IMR-90 (cell line): ENCODE measurements around the gene ARTN. TPM values are rescaled to one million over a fixed set of nuclear protein-coding genes. Genes with fewer than 3 reads are reported as not detected.

ENCODE experiments used
- ATAC-seq: fragments of 200-7000 bp; cut with Tn5 transposase; 2 replicates; pipeline ENCODE4 v1.9.1; 2020; ENCODE audit warnings: low read depth, mild to moderate bottlenecking, moderate library complexity
- BruUV-seq: library from RNA; stranded (reverse); fragments of 400-500 nt; replicated peaks from 2 replicates; lab custom pipeline; 2021; lab: Mats Ljungman, UMichigan
- CTCF ChIA-PET: fragments of 300-600 bp; formaldehyde crosslinking; extraction: SDS; loops from one replicate; lab custom pipeline; 2021; ENCODE audit warnings: antibody characterized with exemption; lab: Yijun Ruan, JAX
- POLR2A ChIA-PET: fragments of 300-600 bp; sonication (Branson Sonifier 250); formaldehyde crosslinking; loops from one replicate; lab custom pipeline; 2022; ENCODE audit warnings: antibody characterized with exemption; ENCODE audit not compliant: unreplicated experiment; lab: Charles Lee
- DNase-seq: peaks from one replicate; pipeline ENCODE4 v3.0.0; 2013
- H2AFZ ChIP-seq: replicated peaks from 2 replicates; pipeline ENCODE3; 2013; ENCODE audit warnings: low read length, mild to moderate bottlenecking; ENCODE audit not compliant: poor library complexity
- H2AK5ac ChIP-seq: 2 replicates; pipeline ENCODE4 v1.6.1; 2013; ENCODE audit warnings: low read depth, low read length, inconsistent platforms
- H2AK9ac ChIP-seq: replicated peaks from 2 replicates; pipeline ENCODE3; 2013; ENCODE audit warnings: mild to moderate bottlenecking, low read depth, low read length, moderate library complexity; ENCODE audit not compliant: poor library complexity
- H2BK120ac ChIP-seq: 2 replicates; pipeline ENCODE4 v1.6.1; 2013; ENCODE audit warnings: low read depth, low read length, inconsistent platforms
- H2BK15ac ChIP-seq: 3 replicates; pipeline ENCODE4 v1.6.1; 2013; ENCODE audit warnings: low read depth, low read length, inconsistent platforms
- H2BK20ac ChIP-seq: 2 replicates; pipeline ENCODE4 v1.6.1; 2013; ENCODE audit warnings: low read depth, mild to moderate bottlenecking, inconsistent platforms, low read length, moderate library complexity
- H2BK5ac ChIP-seq: 2 replicates; pipeline ENCODE4 v1.6.1; 2013; ENCODE audit warnings: mild to moderate bottlenecking, low read depth, low read length, inconsistent platforms; ENCODE audit not compliant: poor library complexity, severe bottlenecking
- H3K14ac ChIP-seq: replicated peaks from 2 replicates; pipeline ENCODE4 v1.6.1; 2013; ENCODE audit warnings: low read depth, low read length, inconsistent platforms
- H3K18ac ChIP-seq: 2 replicates; pipeline ENCODE4 v1.6.1; 2013; ENCODE audit warnings: low read depth, low read length, control low read depth
- H3K23ac ChIP-seq: 2 replicates; pipeline ENCODE4 v1.6.1; 2013; ENCODE audit warnings: low read depth, low read length, inconsistent platforms
- H3K27ac ChIP-seq: 2 replicates; pipeline ENCODE4 v1.5.1; 2013; ENCODE audit warnings: mild to moderate bottlenecking, control low read depth, low read length; ENCODE audit not compliant: insufficient read depth
- H3K27me3 ChIP-seq: 2 replicates; pipeline ENCODE4 v1.6.1; 2013; ENCODE audit warnings: low read length; ENCODE audit not compliant: control insufficient read depth, insufficient read depth
- H3K36me3 ChIP-seq: 2 replicates; pipeline ENCODE4 v1.6.1; 2013; ENCODE audit warnings: low read length, mixed read lengths; ENCODE audit not compliant: control insufficient read depth, insufficient read depth
- H3K4ac ChIP-seq: 2 replicates; pipeline ENCODE4 v1.6.1; 2013; ENCODE audit warnings: low read depth, low read length, inconsistent platforms
- H3K4me1 ChIP-seq: 2 replicates; pipeline ENCODE4 v1.6.1; 2013; ENCODE audit warnings: low read length, mixed read lengths; ENCODE audit not compliant: control insufficient read depth, insufficient read depth
- H3K4me2 ChIP-seq: 2 replicates; pipeline ENCODE4 v1.6.1; 2013; ENCODE audit warnings: low read depth, mild to moderate bottlenecking, control low read depth, low read length, moderate library complexity
- H3K4me3 ChIP-seq: 2 replicates; pipeline ENCODE4 v1.5.1; 2013; ENCODE audit warnings: low read depth, mild to moderate bottlenecking, control low read depth, low read length, moderate library complexity; ENCODE audit not compliant: insufficient read depth
- H3K56ac ChIP-seq: 2 replicates; pipeline ENCODE4 v1.6.1; 2013; ENCODE audit warnings: low read length, inconsistent platforms; ENCODE audit not compliant: insufficient read depth; ENCODE audit errors: extremely low read depth
- H3K79me1 ChIP-seq, 2 experiments: 2 replicates each; pipeline ENCODE4 v1.6.1; 2013; ENCODE audit warnings: low read length in 2 of 2, inconsistent platforms in 1 of 2, low read depth in 1 of 2
- H3K9ac ChIP-seq: 2 replicates; pipeline ENCODE4 v1.6.1; 2013; ENCODE audit warnings: low read depth, low read length, control low read depth
- H3K9me1 ChIP-seq: 2 replicates; pipeline ENCODE4 v1.6.1; 2013; ENCODE audit warnings: low read length, inconsistent platforms; ENCODE audit not compliant: insufficient read depth
- H3K9me3 ChIP-seq: 2 replicates; pipeline ENCODE4 v1.6.1; 2013; ENCODE audit warnings: low read length; ENCODE audit not compliant: control insufficient read depth, insufficient read depth
- H4K20me1 ChIP-seq: 2 replicates; pipeline ENCODE4 v1.6.1; 2013; ENCODE audit warnings: low read length, inconsistent platforms; ENCODE audit not compliant: insufficient read depth
- H4K5ac ChIP-seq: 2 replicates; pipeline ENCODE4 v1.6.1; 2013; ENCODE audit warnings: mild to moderate bottlenecking, low read depth, low read length, control low read depth
- H4K8ac ChIP-seq, 2 experiments: 2 replicates each; pipeline ENCODE4 v1.6.1; 2013; ENCODE audit warnings: low read depth in 2 of 2, low read length in 2 of 2, control low read depth in 1 of 2, inconsistent platforms in 1 of 2
- H4K91ac ChIP-seq: 2 replicates; pipeline ENCODE4 v1.6.1; 2013; ENCODE audit warnings: low read depth, low read length, inconsistent platforms; ENCODE audit not compliant: insufficient read depth
- BHLHE40 ChIP-seq: fragments of 150-350 bp; IDR thresholded peaks from 2 replicates; pipeline ENCODE4 v1.6.1; 2016; ENCODE audit warnings: mild to moderate bottlenecking, low read depth, low read length
- CEBPB ChIP-seq: IDR thresholded peaks from 2 replicates; pipeline ENCODE4 v1.6.1; 2012; ENCODE audit warnings: low read depth, low read length, improper control_type of control experiment
- CHD1 ChIP-seq: IDR thresholded peaks from 2 replicates; pipeline ENCODE4 v1.6.1; 2012; ENCODE audit warnings: low read depth, low read length, improper control_type of control experiment
- CTCF ChIP-seq: conservative IDR thresholded peaks from 2 replicates; pipeline ENCODE4 v1.5.1; 2012; ENCODE audit warnings: mild to moderate bottlenecking, low read depth, low read length, improper control_type of control experiment
- ELK1 ChIP-seq: fragments of 150-350 bp; IDR thresholded peaks from 2 replicates; pipeline ENCODE4 v1.6.1; 2016; ENCODE audit warnings: low read depth, mild to moderate bottlenecking, low read length, moderate library complexity, borderline replicate concordance
- FOS ChIP-seq: fragments of 150-350 bp; IDR thresholded peaks from 2 replicates; pipeline ENCODE4 v1.6.1; 2016; ENCODE audit warnings: low read depth, low read length
- MAFK ChIP-seq: IDR thresholded peaks from 2 replicates; pipeline ENCODE4 v1.6.1; 2012; ENCODE audit warnings: low read depth, low read length, improper control_type of control experiment
- MAZ ChIP-seq: IDR thresholded peaks from 2 replicates; pipeline ENCODE4 v1.6.1; 2012; ENCODE audit warnings: low read depth, mild to moderate bottlenecking, low read length, improper control_type of control experiment, moderate library complexity, borderline replicate concordance
- MXI1 ChIP-seq: IDR thresholded peaks from 2 replicates; pipeline ENCODE4 v1.6.1; 2012; ENCODE audit warnings: low read depth, mild to moderate bottlenecking, low read length, moderate library complexity, borderline replicate concordance
- NFE2L2 ChIP-seq: fragments of 150-350 bp; IDR thresholded peaks from 2 replicates; pipeline ENCODE4 v1.6.1; 2016; ENCODE audit warnings: low read depth, mild to moderate bottlenecking, low read length
- POLR2A ChIP-seq: IDR thresholded peaks from 2 replicates; pipeline ENCODE4 v1.6.1; 2012; ENCODE audit warnings: mild to moderate bottlenecking, low read depth, low read length
- RAD21 ChIP-seq: IDR thresholded peaks from 2 replicates; pipeline ENCODE4 v1.6.1; 2012; ENCODE audit warnings: low read length, improper control_type of control experiment
- RCOR1 ChIP-seq: IDR thresholded peaks from 2 replicates; pipeline ENCODE4 v1.6.1; 2012; ENCODE audit warnings: mild to moderate bottlenecking, low read length, improper control_type of control experiment; ENCODE audit not compliant: insufficient replicate concordance
- RFX5 ChIP-seq: IDR thresholded peaks from 2 replicates; pipeline ENCODE4 v1.8.0; 2012; ENCODE audit warnings: low read depth, mild to moderate bottlenecking, low read length, moderate library complexity
- SMC3 ChIP-seq: fragments of 150-350 bp; IDR thresholded peaks from 2 replicates; pipeline ENCODE4 v1.6.1; 2016; ENCODE audit warnings: low read depth, mild to moderate bottlenecking, antibody characterized with exemption, low read length, moderate library complexity
- USF2 ChIP-seq: fragments of 150-350 bp; IDR thresholded peaks from 2 replicates; pipeline ENCODE4 v1.6.1; 2017; ENCODE audit warnings: mild to moderate bottlenecking, antibody characterized with exemption, low read length, low read depth
- WGBS, 2 experiments: methylation state at CpG; one replicate each; pipeline versions ENCODE4 v1.1.5 to v1.1.7; 2013; ENCODE audit warnings: missing lambda C conversion rate in 2 of 2; ENCODE audit not compliant: insufficient read length in 1 of 2; ENCODE audit errors: extremely low coverage in 2 of 2; 5-methylcytosine and 5-hydroxymethylcytosine counted together
- dilution Hi-C: fragments of 300-500 bp; cut with HindIII; formaldehyde crosslinking; loops from one replicate; pipeline ENCODE4 v1.14.3; 2018; ENCODE audit warnings: low sequenced_read_pairs; ENCODE audit not compliant: unreplicated experiment
- in situ Hi-C: fragments of 300-500 bp; cut with MboI; formaldehyde crosslinking; loops from 3 replicates; pipeline ENCODE4 v1.14.3; 2019; ENCODE audit warnings: low sequenced_read_pairs, inconsistent platforms, mixed read lengths
- intact Hi-C: fragments of 100-400 bp; cut with micrococcal nuclease; formaldehyde crosslinking; loops from 2 replicates; pipeline ENCODE4 v1.10.0; 2022
- polyA plus RNA-seq, 3 experiments: library from polyadenylated mRNA; depleted of rRNA; stranded (reverse); fragments of >200 nt; gene quantifications; 2 replicates each; pipeline ENCODE4 v1.2.3, GENCODE V29; 2012; ENCODE audit warnings: low replicate concordance in 1 of 3
- total RNA-seq: library from RNA; depleted of rRNA; stranded (reverse); fragments of >200 nt; gene quantifications from 2 replicates; pipeline ENCODE4 v1.2.3, GENCODE V29; 2012

ARTN gene
- total and polyA plus RNA-seq, 2 of the 4 experiments (the other 2 are of a cell fraction): 0.29 TPM; not detected in 1

- no peak overlapping the region for H2BK120ac ChIP-seq
- H3K4ac ChIP-seq: no peak overlapping the region
- H2BK15ac ChIP-seq: no peak overlapping the region
- H3K9ac ChIP-seq: no peak overlapping the region
- peaks cover 5% of the 10 kb centered on the region; the same call in 1 of the 2 replicates for H3K36me3 ChIP-seq
- no peaks in the 10 kb centered on the region for H3K9me3 ChIP-seq
- no peak overlapping the region for H3K27ac ChIP-seq
- no peak overlapping the region for H2BK20ac ChIP-seq
- H3K14ac ChIP-seq: no peak overlapping the region
- no peak overlapping the region for H4K91ac ChIP-seq
- no peak overlapping the region for H3K4me2 ChIP-seq
- peaks cover 0 to 6% of the 10 kb centered on the region in 2 experiments; a peak in 1 of 4 replicates for H3K79me1 ChIP-seq
- TF ChIP-seq USF2: no peak
- no peak for TF ChIP-seq SMC3
- no peak for TF ChIP-seq MAFK
- no peak for TF ChIP-seq ELK1
- TF ChIP-seq POLR2A: no peak
- TF ChIP-seq CEBPB: no peak
- TF ChIP-seq RFX5: no peak
- TF ChIP-seq MXI1: no peak
- TF ChIP-seq CTCF: no peak
- no peak for TF ChIP-seq BHLHE40
- TF ChIP-seq RAD21: no peak
- no peak for TF ChIP-seq CHD1
- no peak for TF ChIP-seq MAZ
- no peak for TF ChIP-seq NFE2L2
- no peak for TF ChIP-seq FOS
- no peak for TF ChIP-seq RCOR1
- no peak overlapping the region for H2BK5ac ChIP-seq
- H3K4me1 ChIP-seq: no peaks in the 10 kb centered on the region
- intact Hi-C loops (no loop called here), dilution Hi-C loops (no loop called here), in situ Hi-C loops (no loop called here)
- H3K4me3 ChIP-seq: no peak overlapping the region
- ATAC-seq (no peak), DNase-seq (peak; percentile 28)
- H4K20me1 ChIP-seq: 0 out of 2 replicates have a peak, but pooled peaks cover 4% of the 10 kb centered on the region
- POLR2A ChIA-PET: no interaction called here
- CTCF ChIA-PET: no interaction called here
- H2AFZ ChIP-seq: no peak overlapping the region
- H3K56ac ChIP-seq: no peak overlapping the region
- no peak overlapping the region for H3K23ac ChIP-seq
- H2AK5ac ChIP-seq: no peak overlapping the region
- no peak overlapping the region for H4K8ac ChIP-seq
- H4K5ac ChIP-seq: no peak overlapping the region
- H3K27me3 ChIP-seq: no peaks in the 10 kb centered on the region
- H3K18ac ChIP-seq: no peak overlapping the region
- WGBS, 2 experiments: 94% methylated on average over 2 of the region's 5 CpGs; no CpG with 5 or more reads in 1 of the 2 experiments
- peaks cover 6% of the 10 kb centered on the region; the same call in 1 of the 2 replicates for H3K9me1 ChIP-seq
- BruUV-seq: no TSS peak
- no peak overlapping the region for H2AK9ac ChIP-seq
Measured at GRCh38 chr1:43890815-43891214, 42.8 kb upstream of the ARTN start.
